CD1c-positive myeloid dendritic cell (primary cell): ENCODE results near the gene RPL35.

Experiments used
- DNase-seq: peaks from one replicate; pipeline ENCODE4 v3.0.0-alpha.2; 2016; ENCODE audit errors: extremely low spot score

RPL35 gene

DNA sequence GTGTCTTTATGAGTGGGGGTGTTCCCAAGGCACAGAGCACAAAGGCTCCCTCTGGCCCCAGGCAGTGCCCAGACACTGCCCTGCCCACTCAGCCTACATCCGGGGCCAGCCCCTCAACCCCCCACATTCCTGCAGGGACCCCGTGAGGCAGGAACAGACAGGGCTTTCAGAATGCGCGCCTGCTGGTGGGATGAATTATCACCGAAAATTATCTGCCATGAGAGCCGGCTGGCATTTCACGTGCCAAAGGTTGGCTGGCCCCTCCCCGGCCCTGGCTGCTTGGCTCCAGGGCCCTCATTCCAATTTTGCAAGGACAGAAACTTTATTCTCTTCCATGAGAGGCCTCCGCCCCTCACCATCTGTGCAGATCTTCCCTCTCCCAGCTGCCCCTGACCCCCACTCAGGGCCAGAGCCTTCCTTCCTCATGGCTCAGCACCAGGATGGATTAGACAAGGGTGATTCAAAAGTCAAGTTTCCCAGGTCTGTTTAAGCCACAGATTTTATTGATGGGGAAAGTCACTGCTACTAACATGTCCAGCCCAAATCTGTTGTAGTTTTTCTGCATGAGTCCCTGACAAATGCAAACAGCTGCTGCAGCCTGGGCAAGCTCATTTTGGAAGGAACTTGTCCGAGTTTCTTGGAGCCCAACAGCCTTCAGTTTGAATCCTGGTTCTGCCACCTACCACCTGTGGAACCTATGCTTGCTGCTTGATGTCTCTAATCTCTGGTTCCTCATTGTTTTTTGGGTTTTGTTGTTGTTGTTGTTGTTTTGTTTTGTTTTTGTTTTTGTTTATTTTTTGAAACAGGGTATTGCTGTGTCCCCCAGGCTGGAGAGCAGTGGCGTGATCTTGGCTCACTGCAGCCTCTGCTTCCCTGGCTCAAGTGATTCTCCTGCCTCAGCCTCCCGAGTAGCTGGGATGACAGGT is 40.8 kb downstream of the RPL35 start:
- no peak for DNase-seq

DNA sequence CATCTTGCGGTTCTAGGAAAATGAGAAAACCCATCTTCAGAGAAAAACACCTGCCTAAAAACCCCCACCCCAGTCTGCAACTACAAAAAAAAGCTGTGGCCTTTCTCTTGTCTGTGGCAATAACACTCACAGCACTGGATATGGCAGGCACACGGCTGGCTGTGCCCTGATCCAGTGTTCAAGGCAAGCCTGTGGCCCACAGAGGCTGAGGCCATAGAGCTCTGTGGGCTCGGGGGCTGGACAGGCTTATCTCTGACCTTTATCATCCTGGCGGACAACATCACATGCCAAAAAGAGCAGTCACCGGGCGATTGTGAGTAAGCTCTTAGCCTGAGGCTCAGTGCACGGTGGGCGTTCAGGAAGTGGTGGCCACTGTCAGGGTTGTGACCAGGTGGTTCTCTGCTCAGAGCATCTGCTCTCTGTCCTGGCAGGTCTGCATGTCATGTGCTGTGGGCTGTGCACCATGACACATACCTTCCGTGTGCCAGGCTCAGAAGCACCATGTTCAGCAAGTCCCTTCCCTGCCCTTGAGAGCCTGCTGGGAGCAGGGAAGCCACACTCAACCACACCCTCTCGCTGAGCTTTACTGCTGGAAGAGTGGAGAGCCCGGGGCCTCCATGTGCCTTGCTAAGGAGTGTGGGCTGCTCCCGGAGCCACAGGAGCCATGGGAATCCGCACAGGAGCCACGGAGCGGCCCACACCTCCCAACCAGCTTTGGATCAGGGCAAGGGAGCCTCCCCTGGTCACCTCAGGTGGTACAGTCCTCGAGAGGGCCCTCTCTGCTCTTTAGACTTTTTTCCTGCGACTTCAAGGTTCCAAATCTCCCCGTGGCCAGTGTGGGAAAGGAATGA is 43.1 kb downstream of the RPL35 start:
- DNase-seq = no peak

DNA sequence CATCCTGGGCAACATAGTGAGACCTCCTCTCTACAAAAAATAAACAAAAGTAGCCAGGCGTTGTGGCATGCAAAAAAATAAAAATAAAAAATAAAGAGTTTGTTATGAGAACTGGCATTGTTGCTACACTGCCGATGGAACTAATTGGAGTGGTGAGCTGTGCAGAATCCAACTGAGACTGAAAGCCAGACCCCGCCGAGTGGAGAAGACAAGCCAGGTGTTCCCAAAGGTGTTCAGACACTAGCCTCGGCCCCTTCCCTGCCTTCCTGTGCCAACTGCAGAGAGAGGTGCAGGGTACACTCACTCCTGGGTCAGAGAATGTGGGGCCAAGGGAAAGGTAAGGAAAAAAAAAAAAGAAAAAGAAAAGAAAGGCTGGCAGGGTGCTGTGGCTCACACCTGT is 46.2 kb downstream of the RPL35 start:
- no peak for DNase-seq

DNA sequence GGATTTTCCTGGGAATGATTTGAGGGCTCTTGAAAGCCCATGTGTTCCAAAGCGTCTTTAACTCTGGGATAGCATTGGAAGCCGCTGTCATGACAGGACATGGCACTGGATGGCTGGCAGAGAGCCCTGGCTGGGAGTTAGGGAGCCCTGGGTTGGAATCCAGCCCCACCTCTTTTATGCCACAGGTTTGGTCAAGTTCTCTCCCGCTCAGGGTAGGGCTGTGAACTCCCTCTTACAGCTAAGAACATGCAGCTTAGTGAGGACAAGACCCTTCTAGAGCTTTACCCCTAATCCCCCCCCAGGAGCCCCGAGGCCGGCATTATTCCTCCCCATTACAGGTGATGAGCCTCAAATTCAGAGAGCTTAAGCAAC is 47.6 kb downstream of the RPL35 start:
- DNase-seq = no peak

DNA sequence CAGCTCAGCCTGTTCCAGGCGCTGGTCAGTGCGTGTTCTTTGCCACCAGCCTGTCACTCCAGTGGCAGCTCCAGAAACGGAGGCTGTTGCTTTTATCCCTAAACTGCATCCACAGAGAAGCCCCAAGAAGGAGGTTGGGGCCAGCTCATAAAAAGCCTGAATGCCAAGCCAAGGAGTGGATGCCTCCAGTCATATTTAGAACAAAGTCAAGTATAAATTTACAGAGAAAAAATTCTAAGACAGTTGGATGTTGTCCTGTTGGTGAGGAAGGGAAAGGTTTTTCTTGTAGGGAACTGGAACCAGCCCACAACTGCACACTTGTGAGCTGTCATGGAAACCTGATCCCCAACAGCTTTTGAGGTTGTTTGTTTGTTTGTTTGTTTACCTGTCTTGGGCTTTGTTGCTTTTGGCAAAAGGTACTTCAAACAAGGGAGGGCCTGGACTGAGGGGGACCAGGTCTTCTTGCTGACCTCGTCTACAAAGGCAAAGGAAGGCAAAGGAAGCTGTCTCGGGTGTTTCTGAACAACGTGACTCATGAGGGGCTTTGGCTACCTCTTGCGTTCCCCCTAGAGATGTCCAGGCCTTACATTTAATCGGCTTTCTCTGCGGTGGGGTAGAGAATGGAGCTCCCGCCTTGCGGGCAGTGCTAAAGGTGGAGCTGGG is 48.1 kb downstream of the RPL35 start:
- peak; percentile 14 for DNase-seq

DNA sequence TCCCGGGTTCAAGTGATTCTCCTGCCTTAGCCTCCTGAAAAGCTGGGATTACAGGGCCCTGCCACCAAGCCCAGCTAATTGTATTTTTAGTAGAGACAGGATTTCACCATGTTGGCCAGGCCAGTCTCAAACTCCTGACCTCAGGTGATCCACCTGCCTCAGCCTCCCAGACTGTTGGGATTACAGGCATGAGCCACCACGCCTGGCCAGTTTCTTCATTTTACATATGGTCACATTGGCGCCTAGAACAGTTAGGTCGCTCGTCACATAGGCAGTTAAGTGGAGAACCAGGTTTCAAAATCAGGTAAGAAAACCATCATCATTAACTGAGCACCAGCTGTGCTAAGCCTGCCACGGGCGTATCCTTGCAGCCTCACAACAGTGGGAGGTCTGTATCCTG is 48.7 kb downstream of the RPL35 start:
- no peak for DNase-seq

DNA sequence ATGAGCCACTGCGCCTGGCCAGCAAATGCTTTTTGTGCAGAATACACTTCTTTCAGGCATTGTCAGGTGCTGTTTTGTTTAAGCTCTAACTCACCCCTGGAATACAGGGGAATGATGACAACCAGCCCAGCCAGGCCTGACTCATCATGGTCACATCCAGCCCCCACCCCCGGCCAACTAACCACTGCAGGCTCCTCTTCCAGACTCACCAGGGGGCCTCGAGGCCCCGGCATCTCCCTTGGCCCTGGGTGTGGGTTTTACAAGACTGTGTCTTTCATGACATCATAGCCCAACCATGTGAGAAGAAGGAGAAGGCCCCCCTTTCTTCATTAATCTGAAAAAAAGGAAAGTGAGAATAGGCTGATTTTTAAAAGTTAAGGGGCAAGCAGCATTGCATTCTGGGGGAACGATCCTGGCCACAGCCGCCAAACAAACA is 49.3 kb downstream of the RPL35 start:
- DNase-seq = no peak

DNA sequence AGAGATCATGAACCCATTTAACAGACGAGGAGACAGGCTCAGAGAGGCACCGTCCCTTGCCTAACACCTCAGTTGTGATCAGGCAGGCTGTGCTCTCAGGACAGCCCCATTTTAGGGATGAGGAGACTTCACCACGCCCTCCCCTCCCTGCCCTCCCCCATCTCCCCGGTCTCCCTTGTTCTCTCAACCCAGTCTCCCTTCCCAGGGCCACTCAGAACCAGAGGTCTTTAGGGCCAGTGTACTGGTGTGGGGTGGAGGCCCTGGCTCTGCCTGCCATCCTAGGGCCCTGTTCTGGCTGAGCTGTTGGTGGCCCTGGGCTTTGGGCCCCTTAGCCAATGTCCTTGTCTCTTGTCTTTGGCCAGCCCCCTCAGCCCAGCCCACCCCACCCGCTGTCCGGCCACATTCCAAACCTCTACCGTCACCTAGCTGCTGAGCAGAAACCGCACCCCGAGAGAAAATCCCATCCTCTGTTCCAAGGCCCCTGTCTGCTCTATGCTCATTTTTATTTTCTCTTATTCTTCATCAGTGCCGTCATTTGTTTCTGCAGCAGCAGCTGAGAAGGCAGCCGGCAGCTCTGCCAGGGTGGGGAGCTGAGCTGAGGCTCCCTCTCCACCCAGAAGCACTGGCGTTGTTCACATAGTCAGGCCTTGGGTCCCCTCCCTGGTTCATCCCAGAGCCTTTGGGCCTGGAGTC is 50.9 kb downstream of the RPL35 start:
- DNase-seq = no peak

DNA sequence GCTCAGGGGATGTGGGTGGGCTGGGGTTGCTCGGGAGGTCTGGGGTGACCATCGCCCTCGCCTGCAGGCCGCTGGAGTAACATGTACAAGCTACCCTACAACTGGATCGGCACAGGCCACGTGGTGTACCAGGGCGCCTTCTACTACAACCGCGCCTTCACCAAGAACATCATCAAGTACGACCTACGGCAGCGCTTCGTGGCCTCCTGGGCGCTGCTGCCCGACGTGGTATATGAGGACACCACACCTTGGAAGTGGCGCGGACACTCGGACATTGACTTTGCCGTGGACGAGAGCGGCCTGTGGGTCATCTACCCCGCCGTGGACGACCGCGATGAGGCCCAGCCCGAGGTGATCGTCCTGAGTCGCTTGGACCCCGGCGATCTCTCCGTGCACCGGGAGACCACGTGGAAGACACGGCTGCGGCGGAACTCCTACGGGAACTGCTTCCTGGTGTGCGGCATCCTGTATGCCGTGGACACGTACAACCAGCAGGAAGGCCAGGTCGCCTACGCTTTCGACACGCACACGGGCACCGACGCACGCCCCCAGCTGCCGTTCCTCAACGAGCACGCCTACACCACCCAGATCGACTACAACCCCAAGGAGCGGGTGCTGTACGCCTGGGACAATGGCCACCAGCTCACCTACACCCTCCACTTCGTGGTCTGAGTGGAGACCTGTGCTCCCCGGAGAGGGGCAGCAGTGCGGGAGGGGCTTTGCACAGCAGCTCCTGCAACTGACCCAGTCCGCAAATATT is 51.8 kb downstream of the RPL35 start:
- DNase-seq = no peak

DNA sequence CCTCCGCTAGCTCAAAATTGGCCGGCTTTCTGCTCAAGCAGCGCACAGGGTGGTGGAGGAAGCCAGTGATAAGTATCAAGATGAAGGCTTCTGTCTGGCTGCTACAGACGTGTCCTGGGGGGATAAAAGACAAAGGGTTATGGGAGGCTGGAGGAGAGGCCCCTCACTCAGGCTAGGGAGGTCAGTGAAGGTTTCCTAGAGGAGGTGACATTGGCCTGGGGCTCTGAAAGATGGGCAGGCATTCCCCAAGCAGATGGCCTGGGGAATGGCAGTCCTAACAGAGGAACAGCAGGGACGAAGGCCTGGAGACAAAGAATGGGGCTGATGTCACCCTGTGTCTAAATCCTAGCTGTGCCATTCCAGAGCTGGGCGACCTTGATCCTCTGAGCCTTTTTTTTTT is 52.5 kb downstream of the RPL35 start:
- DNase-seq = no peak

DNA sequence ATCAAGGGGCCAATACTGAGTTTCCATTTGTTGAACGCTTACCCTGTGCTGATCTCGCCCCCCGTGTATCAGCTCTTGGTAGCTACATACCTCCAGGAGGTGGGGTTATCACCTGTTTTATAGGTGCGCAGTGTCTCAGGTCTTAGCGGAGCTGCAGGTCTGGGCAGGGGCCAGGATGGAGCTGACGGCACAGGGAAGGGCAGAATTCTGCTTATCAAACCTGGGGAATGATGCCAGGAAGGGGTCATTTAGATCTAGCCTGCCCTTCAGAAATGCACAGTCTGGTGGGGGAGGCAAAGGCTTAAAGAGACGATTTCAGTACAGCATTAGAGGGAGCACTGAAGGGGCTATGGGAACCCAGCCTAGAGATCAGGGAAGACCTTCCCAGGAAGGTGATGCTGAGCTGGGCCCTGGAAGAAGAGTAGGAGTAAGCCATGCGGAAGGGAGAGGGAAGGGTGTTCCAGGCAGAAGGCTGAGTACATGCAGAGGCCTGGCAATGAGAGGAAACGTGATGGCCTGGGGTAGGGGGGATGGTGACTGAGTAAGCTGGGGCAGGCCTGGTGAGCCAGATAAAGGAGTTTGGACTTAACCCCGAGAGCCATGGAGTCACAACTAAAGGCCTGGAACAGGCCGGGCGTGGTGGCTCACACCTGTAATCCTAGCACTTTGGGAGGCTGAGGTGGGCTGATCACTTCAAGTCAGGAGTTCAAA is 53.4 kb downstream of the RPL35 start:
- DNase-seq = no peak
